WTC11 (cell line): ENCODE results near the gene CCDC71L. TPM values are rescaled to one million over a fixed set of nuclear protein-coding genes. Genes with fewer than 3 reads are reported as not detected.

Source experiments
- ATAC-seq: fragments of 200-7000 bp; cut with Tn5 transposase; 2 replicates; pipeline ENCODE4 v1.10.0; 2021; ENCODE audit warnings: mild to moderate bottlenecking, moderate library complexity
- CTCF ChIA-PET: fragments of 300-600 bp; sonication (Branson Sonifier 250); formaldehyde crosslinking; loops from one replicate; lab custom pipeline; 2021; ENCODE audit warnings: antibody characterized with exemption; lab: Charles Lee
- POLR2A ChIA-PET: fragments of 350-600 bp; sonication (Branson Sonifier 250); formaldehyde crosslinking; loops from one replicate; lab custom pipeline; 2021; ENCODE audit warnings: antibody characterized with exemption; lab: Charles Lee
- DNase-seq: peaks from one replicate; pipeline ENCODE4 v3.0.0; 2021; ENCODE audit warnings: low spot score
- H3K27ac Mint-ChIP-seq: 2 replicates; pipeline ENCODE4 v1.8.0; 2021; ENCODE audit warnings: mixed read lengths
- H3K27me3 Mint-ChIP-seq: 2 replicates; pipeline ENCODE4 v1.8.0; 2021; ENCODE audit warnings: low read depth, mild to moderate bottlenecking, moderate library complexity, mixed read lengths
- H3K36me3 Mint-ChIP-seq: 2 replicates; pipeline ENCODE4 v1.8.0; 2021; ENCODE audit warnings: mixed read lengths
- H3K4me1 Mint-ChIP-seq: 2 replicates; pipeline ENCODE4 v1.8.0; 2022; ENCODE audit warnings: mixed read lengths
- H3K4me3 Mint-ChIP-seq: 2 replicates; pipeline ENCODE4 v1.8.0; 2021; ENCODE audit warnings: mild to moderate bottlenecking, moderate library complexity, mixed read lengths
- H3K9me3 Mint-ChIP-seq: 2 replicates; pipeline ENCODE4 v1.8.0; 2021; ENCODE audit warnings: mixed read lengths
- AR ChIP-seq: fragments of 250-450 bp; sonication (Bioruptor Pico); IDR thresholded peaks from 2 replicates; pipeline ENCODE4 v1.9.0; 2021; ENCODE audit warnings: mild to moderate bottlenecking
- NFYB ChIP-seq: sonication (generic); formaldehyde crosslinking; conservative IDR thresholded peaks from 2 replicates; pipeline ENCODE4 v1.8.0; 2022; ENCODE audit warnings: low read depth, missing genetic modification reagents
- NR1H2 ChIP-seq: sonication (generic); formaldehyde crosslinking; IDR thresholded peaks from 2 replicates; pipeline ENCODE4 v1.9.0; 2021; ENCODE audit warnings: mild to moderate bottlenecking, moderate library complexity, missing genetic modification reagents
- OVOL2 ChIP-seq: fragments of 250-450 bp; sonication (Bioruptor Pico); IDR thresholded peaks from 2 replicates; pipeline ENCODE4 v1.9.0; 2021; ENCODE audit warnings: mild to moderate bottlenecking, borderline replicate concordance
- SMAD4 ChIP-seq: sonication (generic); formaldehyde crosslinking; IDR thresholded peaks from 2 replicates; pipeline ENCODE4 v1.8.0; 2022; ENCODE audit warnings: mild to moderate bottlenecking, missing genetic modification reagents
- SP1 ChIP-seq: sonication (generic); formaldehyde crosslinking; conservative IDR thresholded peaks from 2 replicates; pipeline ENCODE4 v1.8.1; 2022; ENCODE audit warnings: missing genetic modification reagents
- TP53 ChIP-seq: sonication (generic); formaldehyde crosslinking; IDR thresholded peaks from 2 replicates; pipeline ENCODE4 v1.8.1; 2023; ENCODE audit warnings: mild to moderate bottlenecking, missing genetic modification reagents
- ZNF416 ChIP-seq: fragments of 250-450 bp; sonication (Bioruptor Pico); IDR thresholded peaks from 2 replicates; pipeline ENCODE4 v1.9.0; 2021; ENCODE audit warnings: mild to moderate bottlenecking, inconsistent platforms
- total RNA-seq: library from RNA; stranded (reverse); gene quantifications from 3 replicates; pipeline ENCODE4 v1.2.3, GENCODE V29; 2021
- TF ChIP-seq, protein P1 (sequence below): sonication (generic); formaldehyde crosslinking; IDR thresholded peaks from 2 replicates; pipeline ENCODE4 v1.8.1; 2023; ENCODE audit warnings: mild to moderate bottlenecking, missing genetic modification reagents, borderline replicate concordance
- TF ChIP-seq, protein P2 (sequence below): sonication (generic); formaldehyde crosslinking; IDR thresholded peaks from 2 replicates; pipeline ENCODE4 v1.8.1; 2022; ENCODE audit warnings: missing genetic modification reagents, borderline replicate concordance
- TF ChIP-seq, protein P3 (sequence below): sonication (generic); formaldehyde crosslinking; IDR thresholded peaks from 2 replicates; pipeline ENCODE4 v1.8.1; 2023; ENCODE audit warnings: mild to moderate bottlenecking, moderate library complexity, missing genetic modification reagents
- TF ChIP-seq, protein P4 (sequence below): fragments of 250-450 bp; sonication (Bioruptor Pico); IDR thresholded peaks from 2 replicates; pipeline ENCODE4 v1.9.0; 2021; ENCODE audit warnings: mild to moderate bottlenecking
- TF ChIP-seq, protein P5 (sequence below): sonication (generic); formaldehyde crosslinking; IDR thresholded peaks from 2 replicates; pipeline ENCODE4 v1.8.0; 2022; ENCODE audit warnings: missing genetic modification reagents

The CCDC71L gene
- total RNA-seq, 1 experiment from 2014 or later: 21.5 TPM

- CTCF ChIA-PET: no interaction called here
- no peaks in the 10 kb centered on the region for H3K4me1 Mint-ChIP-seq
- POLR2A ChIA-PET: no interaction called here
- no peak overlapping the region for H3K4me3 Mint-ChIP-seq
- no peaks in the 10 kb centered on the region for H3K36me3 Mint-ChIP-seq
- ATAC-seq (no peak), DNase-seq (no peak)
- H3K27ac Mint-ChIP-seq: no peak overlapping the region
- 0 out of 2 replicates have a peak, but pooled peaks cover 3% of the 10 kb centered on the region for H3K27me3 Mint-ChIP-seq
- peaks cover 10% of the 10 kb centered on the region; the same call in 1 of the 2 replicates for H3K9me3 Mint-ChIP-seq
- TF ChIP-seq NR1H2 (no peak), SMAD4 (CRISPR knock-in tag) (no peak), NFYB (CRISPR knock-in tag) (no peak), TP53 (no peak), AR (no peak), SP1 (CRISPR knock-in tag) (no peak), ZNF416 (CRISPR knock-in tag) (no peak), OVOL2 (CRISPR knock-in tag) (no peak)
- TF ChIP-seq, protein P1, sequence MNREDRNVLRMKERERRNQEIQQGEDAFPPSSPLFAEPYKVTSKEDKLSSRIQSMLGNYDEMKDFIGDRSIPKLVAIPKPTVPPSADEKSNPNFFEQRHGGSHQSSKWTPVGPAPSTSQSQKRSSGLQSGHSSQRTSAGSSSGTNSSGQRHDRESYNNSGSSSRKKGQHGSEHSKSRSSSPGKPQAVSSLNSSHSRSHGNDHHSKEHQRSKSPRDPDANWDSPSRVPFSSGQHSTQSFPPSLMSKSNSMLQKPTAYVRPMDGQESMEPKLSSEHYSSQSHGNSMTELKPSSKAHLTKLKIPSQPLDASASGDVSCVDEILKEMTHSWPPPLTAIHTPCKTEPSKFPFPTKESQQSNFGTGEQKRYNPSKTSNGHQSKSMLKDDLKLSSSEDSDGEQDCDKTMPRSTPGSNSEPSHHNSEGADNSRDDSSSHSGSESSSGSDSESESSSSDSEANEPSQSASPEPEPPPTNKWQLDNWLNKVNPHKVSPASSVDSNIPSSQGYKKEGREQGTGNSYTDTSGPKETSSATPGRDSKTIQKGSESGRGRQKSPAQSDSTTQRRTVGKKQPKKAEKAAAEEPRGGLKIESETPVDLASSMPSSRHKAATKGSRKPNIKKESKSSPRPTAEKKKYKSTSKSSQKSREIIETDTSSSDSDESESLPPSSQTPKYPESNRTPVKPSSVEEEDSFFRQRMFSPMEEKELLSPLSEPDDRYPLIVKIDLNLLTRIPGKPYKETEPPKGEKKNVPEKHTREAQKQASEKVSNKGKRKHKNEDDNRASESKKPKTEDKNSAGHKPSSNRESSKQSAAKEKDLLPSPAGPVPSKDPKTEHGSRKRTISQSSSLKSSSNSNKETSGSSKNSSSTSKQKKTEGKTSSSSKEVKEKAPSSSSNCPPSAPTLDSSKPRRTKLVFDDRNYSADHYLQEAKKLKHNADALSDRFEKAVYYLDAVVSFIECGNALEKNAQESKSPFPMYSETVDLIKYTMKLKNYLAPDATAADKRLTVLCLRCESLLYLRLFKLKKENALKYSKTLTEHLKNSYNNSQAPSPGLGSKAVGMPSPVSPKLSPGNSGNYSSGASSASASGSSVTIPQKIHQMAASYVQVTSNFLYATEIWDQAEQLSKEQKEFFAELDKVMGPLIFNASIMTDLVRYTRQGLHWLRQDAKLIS: no peak
- TF ChIP-seq, protein P2, sequence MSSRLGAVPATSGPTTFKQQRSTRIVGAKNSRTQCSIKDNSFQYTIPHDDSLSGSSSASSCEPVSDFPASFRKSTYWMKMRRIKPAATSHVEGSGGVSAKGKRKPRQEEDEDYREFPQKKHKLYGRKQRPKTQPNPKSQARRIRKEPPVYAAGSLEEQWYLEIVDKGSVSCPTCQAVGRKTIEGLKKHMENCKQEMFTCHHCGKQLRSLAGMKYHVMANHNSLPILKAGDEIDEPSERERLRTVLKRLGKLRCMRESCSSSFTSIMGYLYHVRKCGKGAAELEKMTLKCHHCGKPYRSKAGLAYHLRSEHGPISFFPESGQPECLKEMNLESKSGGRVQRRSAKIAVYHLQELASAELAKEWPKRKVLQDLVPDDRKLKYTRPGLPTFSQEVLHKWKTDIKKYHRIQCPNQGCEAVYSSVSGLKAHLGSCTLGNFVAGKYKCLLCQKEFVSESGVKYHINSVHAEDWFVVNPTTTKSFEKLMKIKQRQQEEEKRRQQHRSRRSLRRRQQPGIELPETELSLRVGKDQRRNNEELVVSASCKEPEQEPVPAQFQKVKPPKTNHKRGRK (CRISPR knock-in tag): no peak
- TF ChIP-seq, protein P3, sequence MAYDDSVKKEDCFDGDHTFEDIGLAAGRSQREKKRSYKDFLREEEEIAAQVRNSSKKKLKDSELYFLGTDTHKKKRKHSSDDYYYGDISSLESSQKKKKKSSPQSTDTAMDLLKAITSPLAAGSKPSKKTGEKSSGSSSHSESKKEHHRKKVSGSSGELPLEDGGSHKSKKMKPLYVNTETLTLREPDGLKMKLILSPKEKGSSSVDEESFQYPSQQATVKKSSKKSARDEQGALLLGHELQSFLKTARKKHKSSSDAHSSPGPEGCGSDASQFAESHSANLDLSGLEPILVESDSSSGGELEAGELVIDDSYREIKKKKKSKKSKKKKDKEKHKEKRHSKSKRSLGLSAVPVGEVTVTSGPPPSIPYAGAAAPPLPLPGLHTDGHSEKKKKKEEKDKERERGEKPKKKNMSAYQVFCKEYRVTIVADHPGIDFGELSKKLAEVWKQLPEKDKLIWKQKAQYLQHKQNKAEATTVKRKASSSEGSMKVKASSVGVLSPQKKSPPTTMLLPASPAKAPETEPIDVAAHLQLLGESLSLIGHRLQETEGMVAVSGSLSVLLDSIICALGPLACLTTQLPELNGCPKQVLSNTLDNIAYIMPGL (CRISPR knock-in tag): no peak
- TF ChIP-seq, protein P4, sequence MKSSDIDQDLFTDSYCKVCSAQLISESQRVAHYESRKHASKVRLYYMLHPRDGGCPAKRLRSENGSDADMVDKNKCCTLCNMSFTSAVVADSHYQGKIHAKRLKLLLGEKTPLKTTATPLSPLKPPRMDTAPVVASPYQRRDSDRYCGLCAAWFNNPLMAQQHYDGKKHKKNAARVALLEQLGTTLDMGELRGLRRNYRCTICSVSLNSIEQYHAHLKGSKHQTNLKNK (CRISPR knock-in tag): no peak
- TF ChIP-seq, protein P5, sequence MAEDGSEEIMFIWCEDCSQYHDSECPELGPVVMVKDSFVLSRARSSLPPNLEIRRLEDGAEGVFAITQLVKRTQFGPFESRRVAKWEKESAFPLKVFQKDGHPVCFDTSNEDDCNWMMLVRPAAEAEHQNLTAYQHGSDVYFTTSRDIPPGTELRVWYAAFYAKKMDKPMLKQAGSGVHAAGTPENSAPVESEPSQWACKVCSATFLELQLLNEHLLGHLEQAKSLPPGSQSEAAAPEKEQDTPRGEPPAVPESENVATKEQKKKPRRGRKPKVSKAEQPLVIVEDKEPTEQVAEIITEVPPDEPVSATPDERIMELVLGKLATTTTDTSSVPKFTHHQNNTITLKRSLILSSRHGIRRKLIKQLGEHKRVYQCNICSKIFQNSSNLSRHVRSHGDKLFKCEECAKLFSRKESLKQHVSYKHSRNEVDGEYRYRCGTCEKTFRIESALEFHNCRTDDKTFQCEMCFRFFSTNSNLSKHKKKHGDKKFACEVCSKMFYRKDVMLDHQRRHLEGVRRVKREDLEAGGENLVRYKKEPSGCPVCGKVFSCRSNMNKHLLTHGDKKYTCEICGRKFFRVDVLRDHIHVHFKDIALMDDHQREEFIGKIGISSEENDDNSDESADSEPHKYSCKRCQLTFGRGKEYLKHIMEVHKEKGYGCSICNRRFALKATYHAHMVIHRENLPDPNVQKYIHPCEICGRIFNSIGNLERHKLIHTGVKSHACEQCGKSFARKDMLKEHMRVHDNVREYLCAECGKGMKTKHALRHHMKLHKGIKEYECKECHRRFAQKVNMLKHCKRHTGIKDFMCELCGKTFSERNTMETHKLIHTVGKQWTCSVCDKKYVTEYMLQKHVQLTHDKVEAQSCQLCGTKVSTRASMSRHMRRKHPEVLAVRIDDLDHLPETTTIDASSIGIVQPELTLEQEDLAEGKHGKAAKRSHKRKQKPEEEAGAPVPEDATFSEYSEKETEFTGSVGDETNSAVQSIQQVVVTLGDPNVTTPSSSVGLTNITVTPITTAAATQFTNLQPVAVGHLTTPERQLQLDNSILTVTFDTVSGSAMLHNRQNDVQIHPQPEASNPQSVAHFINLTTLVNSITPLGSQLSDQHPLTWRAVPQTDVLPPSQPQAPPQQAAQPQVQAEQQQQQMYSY (CRISPR knock-in tag): no peak
These were observed 16.0 kb downstream of the CCDC71L start for GRCh38 chr7:106644999-106645398.
